ENCODE results near the gene MIEF2.

- no peak for TF ChIP-seq CTCF (IDR thresholded peaks at IDR 0.05; ENCODE audit: insufficient read depth, low read length)
- TF ChIP-seq GABPA (IDR thresholded peaks at IDR 0.05; ENCODE audit: low read depth), result no peak
- no peak for TF ChIP-seq POLR2AphosphoS5 (IDR thresholded peaks at IDR 0.05; ENCODE audit: low read depth)
- no peak for TF ChIP-seq REST (IDR thresholded peaks at IDR 0.05; ENCODE audit: insufficient replicate concordance, low read depth)
Measured at GRCh38 chr17:18250259-18250658, 10.2 kb upstream of the MIEF2 start.

Data from HL-60 (cell line).